Left lung (tissue), 10 donors: ENCODE measurements around the gene ARHGAP18. TPM values are rescaled to one million over a fixed set of nuclear protein-coding genes. Genes with fewer than 3 reads are reported as not detected.

Experiments used
- ATAC-seq: fragments of 200-7000 bp; cut with Tn5 transposase; one replicate; pipeline ENCODE4 v1.9.1; 2020; ENCODE audit warnings: moderate library complexity
- DNase-seq, 4 donors: peaks; one replicate each; pipeline ENCODE4 v3.0.0-alpha.2; 2013 to 2020
- H3K27ac ChIP-seq, 2 donors: fragments of 200-600 bp; sonication (generic) in 1 of 2; one replicate each; pipeline versions ENCODE4 v1.5.0 to v1.8.0; 2020 to 2021
- H3K27me3 ChIP-seq, 2 donors: fragments of 200-600 bp; sonication (generic) in 1 of 2; one replicate each; pipeline versions ENCODE4 v1.5.0 to v1.8.0; 2020 to 2021
- H3K36me3 ChIP-seq, 2 donors: fragments of 200-600 bp; sonication (generic) in 1 of 2; one replicate each; pipeline versions ENCODE4 v1.5.0 to v1.8.0; 2020 to 2021
- H3K4me1 ChIP-seq, 2 donors: fragments of 200-600 bp; one replicate each; pipeline ENCODE4 v1.8.0; 2021
- H3K4me3 ChIP-seq, 2 donors: fragments of 200-600 bp; sonication (generic) in 1 of 2; one replicate each; pipeline versions ENCODE4 v1.5.0 to v1.8.0; 2020 to 2021; ENCODE audit warnings: mild to moderate bottlenecking in 1 of 2
- H3K9me3 ChIP-seq, 2 donors: fragments of 200-600 bp; sonication (generic) in 1 of 2; one replicate each; pipeline versions ENCODE4 v1.5.0 to v1.8.0; 2020 to 2021
- intact Hi-C, 2 donors: fragments of 100-400 bp; cut with DNase I; formaldehyde crosslinking; loops; one replicate each; pipeline versions ENCODE4 v1.11.2 to v1.14.2; 2022
- polyA plus RNA-seq, 6 donors: library from polyadenylated mRNA; unstranded; fragments of 120-200 nt; gene quantifications; one replicate each; pipeline ENCODE4 v1.2.1, GENCODE V29; 2013; ENCODE audit not compliant: insufficient read length in 6 of 6
- total RNA-seq, 2 donors: library from RNA; stranded (reverse); fragmentation: NEBNext Ultra II Directional; extraction: Animal tissue kit (Norgen Biotek cat#: 25700); gene quantifications; one replicate each; pipeline ENCODE4 v1.2.1, GENCODE V29; 2021
- TF ChIP-seq, protein P1 (sequence below), 2 donors: fragments of 200-600 bp; sonication (generic) in 1 of 2; IDR thresholded peaks; one replicate each; pipeline versions ENCODE4 v1.5.0 to v1.8.0; 2021; ENCODE audit warnings: antibody characterized with exemption in 2 of 2
- donor health status: DM: no; HTN: yes; CAD: no.
- donor health status: DM: no; HTN: no; CAD: no.

Gene ARHGAP18
- total and polyA plus RNA-seq, 8 donors = 46.0 to 76.4 (median 67.9) TPM

- Histone ChIP-seq H3K36me3 (peaks cover 0 to 21% of the 10 kb centered on the region in 2 donors), H3K9me3 (no peaks in the 10 kb centered on the region), H3K4me3 (no peak overlapping the region), H3K4me1 (peaks cover 0 to 4% of the 10 kb centered on the region in 2 donors), H3K27me3 (no peaks in the 10 kb centered on the region), H3K27ac (no peak overlapping the region)
- DNase-seq (no peak), ATAC-seq (no peak)
- TF ChIP-seq, protein P1, sequence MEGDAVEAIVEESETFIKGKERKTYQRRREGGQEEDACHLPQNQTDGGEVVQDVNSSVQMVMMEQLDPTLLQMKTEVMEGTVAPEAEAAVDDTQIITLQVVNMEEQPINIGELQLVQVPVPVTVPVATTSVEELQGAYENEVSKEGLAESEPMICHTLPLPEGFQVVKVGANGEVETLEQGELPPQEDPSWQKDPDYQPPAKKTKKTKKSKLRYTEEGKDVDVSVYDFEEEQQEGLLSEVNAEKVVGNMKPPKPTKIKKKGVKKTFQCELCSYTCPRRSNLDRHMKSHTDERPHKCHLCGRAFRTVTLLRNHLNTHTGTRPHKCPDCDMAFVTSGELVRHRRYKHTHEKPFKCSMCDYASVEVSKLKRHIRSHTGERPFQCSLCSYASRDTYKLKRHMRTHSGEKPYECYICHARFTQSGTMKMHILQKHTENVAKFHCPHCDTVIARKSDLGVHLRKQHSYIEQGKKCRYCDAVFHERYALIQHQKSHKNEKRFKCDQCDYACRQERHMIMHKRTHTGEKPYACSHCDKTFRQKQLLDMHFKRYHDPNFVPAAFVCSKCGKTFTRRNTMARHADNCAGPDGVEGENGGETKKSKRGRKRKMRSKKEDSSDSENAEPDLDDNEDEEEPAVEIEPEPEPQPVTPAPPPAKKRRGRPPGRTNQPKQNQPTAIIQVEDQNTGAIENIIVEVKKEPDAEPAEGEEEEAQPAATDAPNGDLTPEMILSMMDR (IDR thresholded peaks at IDR 0.05) = no peak
- intact Hi-C loops = loop anchor here in 1 of 2 donors (10.0 kb wide), 1 partner anchor 120 kb away; no protein-coding TSS in a partner anchor
Measured at GRCh38 chr6:129605095-129605494, 104.9 kb downstream of the ARHGAP18 start.

DNA sequence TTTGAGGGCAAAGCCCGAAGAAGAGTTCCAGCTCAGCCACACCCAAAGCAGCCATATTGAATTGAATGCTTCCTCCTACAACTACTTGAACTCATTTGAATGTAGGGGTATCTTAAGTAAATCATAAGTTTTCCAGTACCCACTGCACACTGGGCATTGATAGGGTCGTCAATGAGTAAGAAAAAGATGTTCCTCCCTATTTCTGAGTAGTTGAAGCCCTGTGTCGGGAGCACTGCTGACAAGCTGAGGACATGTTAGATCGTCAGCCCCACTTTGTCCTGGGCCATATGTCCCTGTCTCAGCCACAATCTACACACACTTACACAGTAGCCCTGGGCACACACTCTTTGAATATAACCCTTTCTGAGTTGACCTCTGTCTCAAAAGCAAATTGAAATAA lies 105.7 kb downstream of the ARHGAP18 start:
- no peak for ATAC-seq
- H3K4me1 ChIP-seq = peaks cover 0 to 4% of the 10 kb centered on the region in 2 donors
- no peaks in the 10 kb centered on the region for H3K27me3 ChIP-seq
- H3K9me3 ChIP-seq = no peaks in the 10 kb centered on the region
- TF ChIP-seq, protein P1 (IDR thresholded peaks at IDR 0.05) = no peak
- H3K27ac ChIP-seq = no peak overlapping the region
- intact Hi-C loops = loop anchor here in 1 of 2 donors (10.0 kb wide), 1 partner anchor 120 kb away; no protein-coding TSS in a partner anchor
- DNase-seq = no peak
- H3K36me3 ChIP-seq = peaks cover 0 to 16% of the 10 kb centered on the region in 2 donors
- H3K4me3 ChIP-seq = no peak overlapping the region

- H3K27me3 ChIP-seq = no peaks in the 10 kb centered on the region
- H3K27ac ChIP-seq = no peak overlapping the region
- TF ChIP-seq, protein P1 (IDR thresholded peaks at IDR 0.05) = no peak
- H3K9me3 ChIP-seq = no peaks in the 10 kb centered on the region
- H3K4me1 ChIP-seq = peaks cover 0 to 4% of the 10 kb centered on the region in 2 donors
- H3K4me3 ChIP-seq = no peak overlapping the region
- peaks cover 0 to 16% of the 10 kb centered on the region in 2 donors for H3K36me3 ChIP-seq
- intact Hi-C loops = loop anchor here in 1 of 2 donors (10.0 kb wide), 1 partner anchor 121 kb away; no protein-coding TSS in a partner anchor
- DNase-seq = no peak
- ATAC-seq = no peak
Measured at GRCh38 chr6:129603741-129604140, 106.2 kb downstream of the ARHGAP18 start.

GRCh38 chr6:129601323-129601722 lies 108.7 kb downstream of the ARHGAP18 start:
- intact Hi-C loops = loop anchor here in 1 of 2 donors (10.0 kb wide), 1 partner anchor 123 kb away; no protein-coding TSS in a partner anchor
- ATAC-seq = no peak

GRCh38 chr6:129599467-129599866 lies 110.5 kb downstream of the ARHGAP18 start:
- intact Hi-C loops = no loop called here
- ATAC-seq (no peak), DNase-seq (no peak)
- H3K4me3 ChIP-seq = no peak overlapping the region
- H3K27ac ChIP-seq = no peak overlapping the region
- TF ChIP-seq, protein P1 (IDR thresholded peaks at IDR 0.05) = no peak
- no peaks in the 10 kb centered on the region for H3K9me3 ChIP-seq
- no peaks in the 10 kb centered on the region for H3K27me3 ChIP-seq
- no peaks in the 10 kb centered on the region for H3K36me3 ChIP-seq
- peaks cover 0 to 3% of the 10 kb centered on the region in 2 donors for H3K4me1 ChIP-seq

More at GRCh38 chr6:129601323-129601722, 108.7 kb downstream of the ARHGAP18 start:
- H3K4me3 ChIP-seq = no peak overlapping the region
- H3K36me3 ChIP-seq = peaks cover 0 to 6% of the 10 kb centered on the region in 2 donors
- no peak overlapping the region for H3K27ac ChIP-seq
- H3K27me3 ChIP-seq = no peaks in the 10 kb centered on the region
- TF ChIP-seq, protein P1 (IDR thresholded peaks at IDR 0.05) = no peak
- H3K4me1 ChIP-seq = peaks cover 0 to 3% of the 10 kb centered on the region in 2 donors
- no peak for DNase-seq
- H3K9me3 ChIP-seq = no peaks in the 10 kb centered on the region
